Hepatic stellate cell (primary cell): Measurements from ENCODE around the gene TSSC4.
A peak's percentile ranks its signal among the peaks of the same experiment; 100 is the strongest.

Source experiments
- DNase-seq: peaks from one replicate; pipeline ENCODE4 v3.0.0; 2011; ENCODE audit warnings: low spot score

The TSSC4 gene

DNA sequence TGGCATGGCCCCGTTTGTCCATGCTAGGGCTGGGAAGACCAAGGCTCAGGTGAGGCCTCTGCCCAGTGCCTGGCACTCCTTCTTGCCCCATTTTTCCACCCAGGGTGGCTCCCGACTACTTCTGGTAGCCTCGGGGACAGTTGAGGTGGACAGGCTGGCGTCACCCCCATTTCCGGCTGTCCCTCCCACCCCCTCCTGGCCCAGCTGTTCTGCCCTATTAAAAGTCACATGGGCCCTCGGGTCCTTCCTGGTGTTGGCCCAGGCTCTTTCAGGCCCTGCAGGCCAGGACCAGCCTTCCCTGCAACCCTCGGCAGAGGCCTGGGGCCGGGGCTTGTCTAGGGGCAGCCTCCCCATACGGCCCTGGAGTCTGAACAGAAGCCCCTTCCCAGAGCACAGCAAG is 14.0 kb upstream of the TSSC4 start:
- no peak for DNase-seq

DNA sequence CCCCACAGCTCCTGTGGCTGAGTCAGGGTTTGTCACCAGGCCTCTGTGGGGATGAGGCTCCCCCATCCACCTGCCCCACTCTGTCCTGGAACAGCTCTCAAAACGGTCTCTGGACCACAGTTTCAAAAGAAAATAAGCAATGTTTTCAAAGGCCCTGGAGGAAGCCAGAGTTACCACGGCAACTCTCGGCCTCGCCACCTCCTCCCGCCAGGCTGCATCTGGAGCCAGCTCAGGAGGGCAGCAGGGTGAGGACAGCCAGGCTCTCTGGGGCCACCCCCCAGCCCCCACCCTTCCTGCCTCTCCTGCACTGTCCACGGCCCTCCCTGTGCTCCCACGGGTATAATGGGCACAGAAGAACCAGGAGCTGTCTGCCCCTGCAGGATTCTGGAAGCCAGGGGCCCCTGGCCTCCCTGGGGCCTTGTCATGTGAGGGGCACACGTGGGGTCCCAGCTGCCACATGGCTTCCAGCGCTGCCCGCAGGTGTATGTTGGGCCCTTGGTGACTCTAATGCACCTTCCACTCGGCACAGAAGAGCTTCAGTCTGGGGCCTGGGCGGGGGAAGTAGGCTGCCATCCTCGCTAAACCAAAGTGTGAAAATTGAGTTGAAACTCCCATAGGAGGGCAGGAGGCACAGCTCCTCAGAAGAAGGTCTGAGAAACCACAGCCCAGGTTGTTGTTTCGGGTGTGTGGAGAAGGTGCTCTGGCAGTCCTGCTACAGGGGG is 13.1 kb upstream of the TSSC4 start:
- peak; percentile 83 for DNase-seq

DNA sequence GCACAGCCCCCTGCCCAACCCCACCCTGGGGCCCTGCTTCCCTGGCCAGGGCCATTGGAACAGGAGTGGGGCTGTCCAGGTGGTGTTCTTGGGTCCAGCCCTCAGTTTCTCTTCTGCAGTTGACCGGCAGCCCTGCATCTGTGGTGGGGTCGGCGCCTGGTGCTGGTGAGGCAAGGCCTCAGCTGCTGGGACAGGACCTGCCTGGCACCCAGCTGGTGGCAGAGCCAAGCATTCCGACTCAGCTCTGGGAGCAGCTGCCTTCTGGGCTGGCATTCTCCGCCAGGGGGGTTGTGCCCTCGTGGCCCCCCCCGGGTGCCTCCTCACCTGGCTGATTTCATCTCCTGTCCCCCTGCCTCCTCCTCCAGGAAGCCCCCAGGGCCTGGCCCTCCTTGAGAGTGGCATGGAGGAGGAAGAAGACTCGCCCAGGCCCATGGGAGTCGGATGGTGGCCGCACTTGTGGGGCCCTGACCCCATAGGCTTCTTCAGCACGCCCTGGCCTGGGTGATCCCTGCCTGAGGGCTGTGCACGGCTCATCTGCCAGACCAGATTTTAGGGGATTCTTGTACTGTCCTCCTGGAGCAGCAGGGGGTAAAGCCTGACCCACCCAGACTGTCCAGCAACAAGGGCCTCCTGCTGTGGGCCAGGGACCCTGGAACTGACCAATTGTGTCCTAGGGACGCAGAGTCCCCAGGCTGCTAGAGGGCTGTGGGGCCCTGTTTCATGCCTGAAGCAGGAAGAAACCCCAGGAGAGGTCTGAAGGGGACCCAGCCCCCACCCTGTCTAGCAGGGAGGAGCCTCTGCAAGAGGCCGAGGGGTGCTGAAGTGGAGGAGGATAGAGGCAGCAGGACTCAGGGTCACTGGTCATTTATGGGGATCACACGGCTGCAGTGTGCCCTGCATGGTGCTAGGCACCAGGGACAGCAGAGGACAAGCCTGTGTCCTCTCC is 11.8 kb upstream of the TSSC4 start:
- DNase-seq, result no peak

DNA sequence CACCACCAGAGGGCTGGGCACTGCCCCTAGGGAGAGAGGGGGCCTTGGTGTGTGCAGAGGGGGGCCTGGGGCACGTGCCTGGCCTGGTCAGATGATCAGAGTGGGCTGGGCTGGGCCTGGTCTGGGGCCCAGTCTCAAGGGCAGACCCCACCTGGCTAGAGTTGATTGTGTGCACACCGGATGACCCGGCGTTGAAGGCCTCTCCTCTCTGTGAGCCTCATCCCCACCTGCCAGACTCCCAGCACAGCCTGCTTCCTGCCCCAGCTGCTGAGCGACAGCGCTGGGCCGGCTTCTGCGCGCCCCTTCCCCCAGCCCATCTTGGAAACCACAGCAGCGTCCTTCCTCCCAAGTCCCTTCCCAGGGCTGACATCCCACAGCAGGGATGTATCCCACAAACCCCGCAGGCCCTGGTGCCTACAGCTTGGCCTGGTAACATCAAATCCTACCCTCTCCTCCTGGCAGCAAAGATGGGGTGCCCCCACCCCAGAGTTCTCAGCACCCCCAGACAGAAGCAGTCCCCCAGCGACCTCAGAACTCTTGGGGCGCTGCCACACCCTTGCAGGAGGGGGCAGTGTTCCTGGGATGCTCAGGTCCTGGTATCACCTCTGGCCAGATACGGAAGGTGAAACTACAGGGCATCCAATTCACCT is 11.0 kb upstream of the TSSC4 start:
- no peak for DNase-seq

DNA sequence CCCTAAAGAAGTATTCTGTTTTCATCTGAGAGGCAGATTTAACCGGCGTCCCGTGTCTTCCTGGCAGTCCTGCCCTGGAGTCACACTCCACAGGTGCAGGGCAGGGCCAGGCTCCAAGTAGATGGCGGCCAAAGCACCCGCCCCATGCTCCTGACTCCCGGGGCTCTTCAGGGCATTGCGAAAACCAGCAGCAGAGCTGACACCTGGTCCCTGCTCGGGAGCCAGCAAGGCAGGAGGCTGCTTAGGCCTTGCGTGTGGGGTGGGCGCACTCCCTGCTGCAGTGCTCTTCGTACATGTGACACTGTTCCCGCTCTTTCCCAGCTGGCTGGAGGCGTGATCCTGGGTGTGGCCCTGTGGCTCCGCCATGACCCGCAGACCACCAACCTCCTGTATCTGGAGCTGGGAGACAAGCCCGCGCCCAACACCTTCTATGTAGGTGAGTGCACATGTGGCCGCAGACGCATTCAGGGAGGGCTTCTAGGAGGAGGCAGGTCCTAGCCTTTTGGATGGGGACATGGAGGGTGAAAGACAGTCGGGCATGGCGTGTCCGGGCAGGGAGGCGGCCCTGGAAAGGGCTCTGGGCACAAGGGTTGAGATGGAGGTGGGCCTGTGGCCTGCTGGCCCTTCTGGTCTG is 10.3 kb upstream of the TSSC4 start:
- no peak for DNase-seq

DNA sequence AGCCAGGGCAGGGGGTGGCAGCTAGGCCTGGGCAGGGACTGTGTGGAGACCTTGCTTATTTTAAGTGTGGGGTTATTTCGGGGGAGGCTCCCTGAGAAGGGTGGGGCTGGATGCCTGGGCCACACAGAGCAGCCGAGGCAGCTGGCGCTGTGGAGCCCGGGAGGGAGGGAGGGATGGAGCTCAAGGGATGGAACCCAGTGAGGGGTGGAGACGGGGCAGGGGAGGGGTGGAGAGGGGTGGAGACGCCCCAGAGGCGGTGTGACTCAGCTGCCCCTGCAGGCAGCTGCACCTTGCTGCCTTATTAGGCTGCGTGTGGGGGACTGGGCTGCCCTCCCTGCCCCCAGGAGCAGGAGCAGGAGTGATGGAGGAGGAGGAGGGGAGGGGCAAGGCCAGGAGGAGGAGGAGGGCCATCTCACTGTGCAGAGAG is 9.8 kb upstream of the TSSC4 start:
- peak; percentile 96 for DNase-seq

DNA sequence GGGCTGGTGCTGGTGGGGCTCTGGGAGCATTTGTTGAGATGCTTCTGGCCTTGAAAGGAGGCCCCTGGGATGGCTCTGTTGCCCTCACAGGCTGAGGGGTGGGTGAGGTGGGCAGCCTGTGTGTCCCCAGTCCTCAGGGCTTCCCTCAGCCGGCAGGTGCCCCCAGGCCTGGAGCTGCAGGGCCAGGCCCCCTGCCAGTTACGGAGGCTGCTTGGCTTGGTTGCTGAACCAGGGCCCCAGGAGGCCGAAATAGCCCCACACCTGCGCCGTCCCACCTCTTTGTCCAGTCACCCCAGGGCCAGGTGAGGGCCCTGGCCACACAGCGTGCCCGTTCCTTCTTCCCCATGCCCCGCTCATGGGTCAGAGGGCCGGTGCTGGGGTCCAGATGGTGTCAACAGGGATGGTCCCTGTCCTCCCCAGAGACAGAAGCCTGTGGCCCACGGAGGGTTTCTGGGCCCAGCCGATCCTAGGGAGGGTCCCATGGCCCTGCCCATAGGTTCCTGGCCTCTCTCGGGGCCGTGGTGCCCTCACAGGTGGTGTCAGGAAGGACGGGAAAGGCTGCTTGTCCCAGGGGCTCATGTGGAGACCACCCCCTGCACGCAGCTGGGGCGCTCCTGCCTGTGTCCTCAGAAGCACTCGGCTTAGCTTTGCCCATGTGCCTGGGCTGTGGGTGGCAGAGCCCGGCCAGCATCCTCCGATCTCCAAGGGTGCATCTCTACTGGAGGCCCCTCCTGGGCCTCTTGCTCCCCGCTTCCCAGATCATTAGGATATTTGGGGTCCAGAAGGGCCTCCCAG is 9.2 kb upstream of the TSSC4 start:
- DNase-seq, result no peak

DNA sequence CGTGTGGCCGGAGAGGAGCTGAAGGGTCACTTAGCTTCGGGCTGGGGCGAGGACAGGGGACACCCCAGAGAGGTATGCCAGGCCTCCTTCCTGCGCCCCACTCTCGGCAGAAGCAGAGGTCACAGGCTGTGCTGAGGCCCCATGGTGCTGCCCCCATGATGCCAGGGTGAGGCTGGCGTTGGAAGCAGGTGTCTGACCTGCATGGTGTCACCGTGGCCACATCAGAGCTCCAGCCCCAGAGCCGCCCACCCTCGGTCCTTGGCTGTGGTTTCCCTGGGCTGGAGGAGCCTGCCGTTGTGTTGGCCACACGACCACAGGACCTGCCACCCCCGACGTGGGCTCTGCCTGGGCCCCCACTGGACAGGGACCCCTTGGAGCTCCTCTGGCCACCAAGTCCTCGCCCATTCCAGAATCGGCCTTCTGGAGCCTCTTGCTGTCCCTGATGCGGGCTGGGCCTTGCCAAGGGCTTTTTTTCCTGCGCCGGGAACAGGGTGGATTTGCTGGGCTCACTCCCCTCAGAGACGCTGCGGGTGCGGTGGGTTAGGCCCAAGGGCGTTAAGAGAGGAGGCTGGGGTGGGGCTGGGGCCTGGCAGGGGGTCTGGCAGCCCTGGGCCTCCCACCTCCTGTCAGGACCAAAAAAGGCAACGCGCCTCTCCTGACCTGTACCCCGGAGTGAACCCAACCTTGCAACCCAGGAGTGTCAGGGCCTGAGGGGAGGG is 8.2 kb upstream of the TSSC4 start:
- no peak for DNase-seq

DNA sequence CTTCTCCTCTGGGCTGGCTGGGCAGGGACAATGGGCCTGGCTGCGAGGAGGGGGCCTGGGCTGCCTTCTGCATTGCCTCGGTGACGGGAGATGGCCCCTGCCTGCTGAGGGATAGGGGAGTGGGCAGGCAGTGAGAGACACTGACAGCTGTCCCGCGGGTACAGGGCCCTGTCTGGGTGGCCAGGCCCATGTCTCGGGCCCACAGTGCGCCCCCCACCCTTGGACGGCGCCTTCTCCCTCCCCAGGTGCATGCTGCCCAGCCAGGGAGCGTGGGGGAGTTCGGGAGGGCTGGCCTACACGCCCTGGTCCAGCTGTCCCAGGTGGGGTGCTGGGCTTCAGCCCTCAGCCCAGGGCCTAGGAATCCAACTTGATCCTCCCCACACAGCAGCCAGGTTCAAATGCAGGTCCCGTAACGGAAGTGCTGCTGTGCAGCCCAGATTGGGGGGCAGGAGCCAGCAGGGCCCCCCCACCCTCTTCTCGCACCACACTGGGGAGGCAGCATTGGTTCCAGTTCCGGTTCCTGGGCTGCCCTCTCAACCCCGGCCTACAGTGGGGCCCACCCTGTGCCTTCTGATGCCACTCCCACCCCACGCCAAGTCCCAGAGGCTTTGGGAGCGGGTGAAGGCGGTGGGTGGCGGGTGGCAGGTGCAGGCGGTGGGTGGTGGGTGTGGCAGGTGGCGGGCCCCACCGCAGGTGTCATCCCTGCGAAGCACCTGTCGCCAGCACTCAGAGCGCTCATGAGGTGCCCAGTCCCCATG is 7.3 kb upstream of the TSSC4 start:
- DNase-seq, result no peak

DNA sequence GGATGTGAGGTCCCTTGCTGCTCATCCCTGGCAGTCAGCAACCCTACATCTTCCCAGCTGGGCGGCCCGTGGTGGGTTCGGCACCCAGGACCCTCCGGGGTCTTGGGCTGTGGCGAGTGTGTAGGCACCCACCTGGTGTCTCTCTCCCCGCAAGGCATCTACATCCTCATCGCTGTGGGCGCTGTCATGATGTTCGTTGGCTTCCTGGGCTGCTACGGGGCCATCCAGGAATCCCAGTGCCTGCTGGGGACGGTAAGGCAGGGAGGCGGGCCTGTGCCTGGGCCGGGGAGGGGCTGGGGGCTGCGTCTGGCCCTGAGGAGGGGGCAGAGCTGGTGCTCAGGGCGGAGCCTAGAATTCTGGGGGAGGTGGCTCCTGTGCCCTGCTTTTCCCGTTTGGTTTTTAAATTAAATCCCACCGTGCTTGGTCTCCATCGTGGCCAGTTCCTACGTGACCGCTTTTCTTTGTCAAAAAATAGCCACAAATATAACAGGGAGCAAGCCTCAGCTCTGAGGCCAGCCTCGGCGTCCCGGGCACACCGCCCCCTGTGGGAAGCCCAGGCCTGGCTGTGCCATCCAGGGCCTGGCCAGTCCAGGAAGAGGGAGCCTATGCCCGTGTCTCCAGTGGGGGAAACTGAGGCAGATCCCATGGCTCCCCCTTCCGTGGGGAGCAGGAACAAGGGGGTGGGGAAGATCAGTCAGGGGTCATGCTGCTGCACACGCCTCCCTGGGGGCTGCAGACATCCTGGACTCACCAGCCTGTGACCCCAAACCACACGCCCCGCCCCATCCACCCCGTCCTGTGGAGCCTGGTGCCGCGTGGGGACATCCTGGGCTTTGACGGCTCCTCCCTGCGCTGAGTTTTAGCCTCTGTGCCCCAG is 6.4 kb upstream of the TSSC4 start:
- no peak for DNase-seq

DNA sequence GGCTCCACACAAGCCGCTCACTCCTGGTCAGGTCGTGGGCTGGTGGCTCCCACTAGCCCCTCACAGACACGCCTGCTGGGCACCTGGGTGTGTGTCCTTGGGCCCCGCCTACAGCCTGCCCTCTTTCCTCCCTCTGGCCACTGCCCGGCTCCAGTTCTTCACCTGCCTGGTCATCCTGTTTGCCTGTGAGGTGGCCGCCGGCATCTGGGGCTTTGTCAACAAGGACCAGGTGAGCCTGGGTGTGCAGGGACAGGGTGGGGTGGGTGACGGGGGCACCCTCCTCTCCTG is 5.8 kb upstream of the TSSC4 start:
- DNase-seq, result no peak

DNA sequence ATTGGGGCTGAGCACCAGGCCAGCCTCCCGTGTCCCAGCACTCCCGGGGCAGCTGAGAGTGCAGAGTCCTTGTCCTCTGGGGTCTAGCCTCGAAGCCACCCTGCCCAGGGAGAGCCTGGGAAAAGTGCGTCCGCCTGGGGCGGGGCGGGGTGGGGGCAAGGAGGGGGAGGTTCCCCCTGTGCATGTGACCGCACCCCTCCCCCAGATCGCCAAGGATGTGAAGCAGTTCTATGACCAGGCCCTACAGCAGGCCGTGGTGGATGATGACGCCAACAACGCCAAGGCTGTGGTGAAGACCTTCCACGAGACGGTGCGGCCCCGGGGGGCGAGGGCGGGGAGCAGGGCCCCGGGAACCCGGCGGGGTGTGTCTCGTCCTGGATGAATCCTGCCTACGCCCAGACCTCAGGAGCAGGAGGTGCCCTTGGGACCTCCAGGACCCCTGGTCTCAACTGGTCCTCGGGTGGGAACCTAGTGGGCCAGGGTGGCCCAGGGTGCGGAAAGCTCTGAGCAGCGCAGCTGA is 5.3 kb upstream of the TSSC4 start:
- no peak for DNase-seq

DNA sequence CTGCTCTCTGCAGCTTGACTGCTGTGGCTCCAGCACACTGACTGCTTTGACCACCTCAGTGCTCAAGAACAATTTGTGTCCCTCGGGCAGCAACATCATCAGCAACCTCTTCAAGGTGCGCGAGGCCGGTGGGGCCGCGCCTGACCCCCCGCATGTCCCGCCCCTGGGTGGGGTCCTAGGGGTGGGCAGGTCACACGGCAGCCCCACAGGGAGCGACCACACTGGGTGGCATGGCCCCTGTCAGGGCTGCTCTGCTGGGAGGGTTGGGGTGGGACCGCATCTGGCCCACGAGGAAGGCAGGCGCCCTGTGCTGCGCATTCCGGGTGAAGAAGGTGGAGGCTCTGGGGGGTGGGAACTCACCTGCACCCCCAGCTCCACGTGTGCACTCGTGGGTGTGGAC is 4.7 kb upstream of the TSSC4 start:
- DNase-seq, result no peak

DNA sequence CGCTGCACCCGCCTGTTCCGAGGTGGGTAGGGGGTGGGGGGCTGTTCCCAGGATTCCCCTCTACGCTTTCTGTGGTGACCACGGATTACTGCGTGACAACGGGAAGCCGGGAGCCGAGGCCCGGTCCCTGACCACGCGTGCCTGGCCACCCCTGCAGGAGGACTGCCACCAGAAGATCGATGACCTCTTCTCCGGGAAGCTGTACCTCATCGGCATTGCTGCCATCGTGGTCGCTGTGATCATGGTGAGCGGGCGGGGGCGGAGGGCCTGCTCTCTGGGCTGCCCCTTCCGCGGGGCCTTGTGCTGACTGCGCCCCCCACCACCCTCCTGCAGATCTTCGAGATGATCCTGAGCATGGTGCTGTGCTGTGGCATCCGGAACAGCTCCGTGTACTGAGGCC is 4.1 kb upstream of the TSSC4 start:
- no peak for DNase-seq

DNA sequence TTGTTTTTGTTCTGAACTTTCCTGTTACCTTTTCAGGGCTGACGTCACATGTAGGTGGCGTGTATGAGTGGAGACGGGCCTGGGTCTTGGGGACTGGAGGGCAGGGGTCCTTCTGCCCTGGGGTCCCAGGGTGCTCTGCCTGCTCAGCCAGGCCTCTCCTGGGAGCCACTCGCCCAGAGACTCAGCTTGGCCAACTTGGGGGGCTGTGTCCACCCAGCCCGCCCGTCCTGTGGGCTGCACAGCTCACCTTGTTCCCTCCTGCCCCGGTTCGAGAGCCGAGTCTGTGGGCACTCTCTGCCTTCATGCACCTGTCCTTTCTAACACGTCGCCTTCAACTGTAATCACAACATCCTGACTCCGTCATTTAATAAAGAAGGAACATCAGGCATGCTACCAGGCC is 3.5 kb upstream of the TSSC4 start:
- no peak for DNase-seq

DNA sequence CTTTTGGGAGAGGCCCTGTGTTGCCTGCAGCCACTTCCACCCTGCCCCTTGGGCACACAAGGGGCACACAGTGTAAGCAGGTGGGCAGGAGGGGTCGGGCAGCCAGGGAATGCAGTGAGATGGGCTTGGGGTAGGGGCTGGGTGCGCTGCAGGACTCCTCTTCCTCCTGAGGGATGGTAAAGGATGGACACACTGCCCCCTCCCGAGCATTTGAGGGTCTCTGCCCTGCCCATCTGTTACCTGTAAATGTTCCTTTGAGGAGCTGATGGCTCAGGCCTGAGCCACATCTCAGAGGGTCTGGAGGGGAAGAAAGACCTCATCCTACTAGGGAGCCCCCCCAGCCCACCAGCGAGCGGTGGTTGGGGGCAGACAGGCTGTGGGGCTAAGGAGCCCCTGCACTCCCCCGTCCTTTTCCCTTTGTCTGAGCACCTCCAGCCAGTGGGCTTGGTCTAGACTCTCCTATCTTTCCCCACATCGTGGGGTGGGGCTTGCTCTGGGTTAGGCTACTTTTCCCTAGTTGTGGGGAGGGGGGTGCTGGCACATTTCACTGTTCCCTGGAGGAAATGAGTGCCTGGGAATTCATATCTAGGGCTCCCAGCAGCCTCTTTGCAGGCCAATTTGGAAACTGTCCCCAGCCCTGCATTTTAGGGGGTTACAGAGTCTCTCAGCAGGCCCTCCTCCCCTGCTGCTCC is 1.7 kb upstream of the TSSC4 start:
- no peak for DNase-seq

DNA sequence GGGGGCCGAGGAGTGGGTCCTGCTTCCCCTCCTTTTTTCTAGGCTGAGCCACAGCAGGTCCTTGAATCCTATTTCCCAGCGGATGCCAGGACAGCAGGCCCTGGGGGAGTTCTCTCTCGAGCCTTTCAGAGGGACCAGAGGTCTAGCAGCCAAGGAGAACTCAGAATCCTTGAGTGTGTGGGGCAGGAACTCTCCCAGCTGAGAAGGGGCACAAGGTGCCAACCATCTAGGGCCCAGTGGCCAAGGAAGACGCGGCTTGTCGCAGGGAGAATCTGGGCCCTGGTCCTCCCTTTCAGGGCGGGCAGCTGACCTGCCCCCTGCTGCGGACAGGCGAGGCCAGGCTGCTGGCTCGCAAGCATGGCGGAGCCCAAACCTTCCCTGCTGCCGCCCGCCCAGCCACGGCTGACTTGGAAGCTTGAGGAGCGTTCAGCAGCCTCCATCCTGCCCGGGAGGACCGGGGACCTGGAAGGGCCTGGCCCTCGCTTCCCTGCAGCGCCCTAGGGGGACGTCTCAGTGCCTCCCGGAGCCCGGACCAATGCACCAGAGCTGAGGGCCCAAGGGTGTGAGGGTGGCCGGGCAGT is 972 bp upstream of the TSSC4 start:
- no peak for DNase-seq

DNA sequence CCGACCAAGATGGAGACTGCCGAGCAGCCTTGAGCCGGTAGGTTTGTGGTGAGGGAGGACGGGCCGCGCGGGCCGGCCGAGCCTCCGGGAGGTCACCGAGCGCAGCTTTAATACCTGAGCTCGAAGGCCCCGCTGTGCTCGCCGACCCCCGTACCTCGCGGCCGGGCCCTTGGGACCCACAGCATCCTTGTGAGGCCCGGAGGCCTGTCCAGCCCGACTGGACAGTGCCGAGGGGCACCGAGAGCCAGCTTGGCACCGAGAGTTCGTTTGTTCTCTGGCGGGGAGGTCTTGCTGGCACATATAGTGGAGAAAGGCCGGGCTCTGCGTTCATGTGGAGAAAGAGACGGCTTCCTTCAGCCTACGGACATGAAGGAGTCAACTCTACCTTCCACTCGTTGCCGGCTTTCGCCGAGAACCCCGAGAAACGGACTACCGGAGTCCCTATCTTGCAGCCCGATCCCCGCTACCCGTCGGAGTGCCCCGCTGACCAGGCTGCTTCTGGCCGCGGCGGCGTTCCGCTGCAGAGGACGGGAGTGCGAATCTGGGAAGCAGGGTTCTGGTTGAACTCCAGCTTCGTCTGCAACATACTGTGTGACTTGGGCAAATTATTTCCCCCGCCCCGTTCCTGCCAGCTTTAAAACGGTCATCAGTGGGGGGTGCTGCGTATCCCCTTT is 349 bp downstream of the TSSC4 start:
- DNase-seq, result no peak
